IMR-90 (cell line): ENCODE measurements around the gene FLRT1. TPM values are rescaled to one million over a fixed set of nuclear protein-coding genes. Genes with fewer than 3 reads are reported as not detected.

Experiments used
- MXI1 ChIP-seq: IDR thresholded peaks from 2 replicates; pipeline ENCODE4 v1.6.1; 2012; ENCODE audit warnings: low read depth, mild to moderate bottlenecking, low read length, moderate library complexity, borderline replicate concordance
- polyA plus RNA-seq, 3 experiments: library from polyadenylated mRNA; depleted of rRNA; stranded (reverse); fragments of >200 nt; gene quantifications; 2 replicates each; pipeline ENCODE4 v1.2.3, GENCODE V29; 2012; ENCODE audit warnings: low replicate concordance in 1 of 3
- total RNA-seq: library from RNA; depleted of rRNA; stranded (reverse); fragments of >200 nt; gene quantifications from 2 replicates; pipeline ENCODE4 v1.2.3, GENCODE V29; 2012; rRNA removed

The FLRT1 gene
- total and polyA plus RNA-seq, 2 of the 4 experiments (the other 2 are of a cell fraction), result under 0.01 to 0.07 TPM

DNA sequence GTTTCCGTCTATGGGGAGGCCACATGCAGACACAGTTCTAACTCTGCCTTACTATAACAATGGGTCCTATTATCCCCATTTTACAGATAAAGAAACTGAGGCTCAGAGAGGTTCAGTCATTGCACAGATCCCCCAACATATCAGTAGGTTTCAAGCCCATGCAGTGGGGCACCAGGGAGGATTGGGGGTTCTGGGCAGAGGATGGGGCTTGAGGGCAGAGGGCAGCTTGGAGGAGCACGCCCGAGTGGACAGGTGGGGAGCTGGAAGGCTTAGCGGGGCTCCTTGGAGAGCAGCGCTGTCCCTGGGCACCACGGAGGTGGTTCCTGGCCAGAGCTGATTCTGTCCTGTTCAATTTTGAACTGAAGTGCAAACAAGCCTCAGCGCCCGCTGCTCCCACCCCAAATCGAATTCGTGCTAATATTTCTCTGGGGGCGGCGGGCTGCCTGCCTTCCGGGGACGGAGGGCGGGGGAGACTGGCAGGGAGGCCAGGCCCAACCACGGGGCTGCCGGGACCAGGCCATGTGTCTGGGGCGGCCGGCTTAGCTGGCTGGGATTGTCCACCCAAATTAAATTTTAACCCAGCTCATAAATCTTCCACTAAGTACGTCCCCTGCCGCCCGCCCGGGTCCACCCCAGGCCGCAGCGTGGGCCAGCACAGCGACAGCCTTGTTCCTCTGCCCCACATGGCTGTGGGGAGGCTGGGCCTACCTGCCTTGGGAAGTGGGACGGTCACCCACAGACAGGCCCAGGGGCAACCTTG, 49.4 kb downstream of the FLRT1 start (continued):
- no peak for TF ChIP-seq MXI1

Other genes with a start within 250 kb of the FLRT1 start
- 10.0 and 11.9 TPM in 2 replicates for gene SPINDOC, start 222.5 kb upstream of the FLRT1 start, total RNA-seq
- 29.9 and 39.0 TPM in 2 replicates for gene SPINDOC, start 222.5 kb upstream of the FLRT1 start, polyA plus RNA-seq (2012; rRNA removed)
- gene MARK2, start 196.8 kb upstream of the FLRT1 start, total RNA-seq, result 6.6 and 7.2 TPM in 2 replicates
- gene MARK2, start 196.8 kb upstream of the FLRT1 start, polyA plus RNA-seq (2012; rRNA removed), result 17.3 and 19.9 TPM in 2 replicates
- 0.56 and 0.90 TPM in 2 replicates for gene RCOR2, start 118.8 kb upstream of the FLRT1 start, total RNA-seq
- gene RCOR2, start 118.8 kb upstream of the FLRT1 start, polyA plus RNA-seq (2012; rRNA removed), result 2.0 and 2.4 TPM in 2 replicates
- 8.9 and 15.2 TPM in 2 replicates for gene NAA40, start 96.9 kb upstream of the FLRT1 start, total RNA-seq
- 23.1 and 24.7 TPM in 2 replicates for gene NAA40, start 96.9 kb upstream of the FLRT1 start, polyA plus RNA-seq (2012; rRNA removed)
- 250 and 315 TPM in 2 replicates for gene COX8A, start 61.3 kb upstream of the FLRT1 start, total RNA-seq
- 598 and 701 TPM in 2 replicates for gene COX8A, start 61.3 kb upstream of the FLRT1 start, polyA plus RNA-seq (2012; rRNA removed)
- gene OTUB1, start 49.5 kb upstream of the FLRT1 start, total RNA-seq, result 53.6 and 69.0 TPM in 2 replicates
- gene OTUB1, start 49.5 kb upstream of the FLRT1 start, polyA plus RNA-seq (2012; rRNA removed), result 168 and 184 TPM in 2 replicates
- 2.5 and 4.2 TPM in 2 replicates for gene MACROD1, start 130.2 kb downstream of the FLRT1 start, total RNA-seq
- gene MACROD1, start 130.2 kb downstream of the FLRT1 start, polyA plus RNA-seq (2012; rRNA removed), result 9.3 and 10.9 TPM in 2 replicates
- 363 and 489 TPM in 2 replicates for gene STIP1, start 150.2 kb downstream of the FLRT1 start, total RNA-seq
- gene STIP1, start 150.2 kb downstream of the FLRT1 start, polyA plus RNA-seq (2012; rRNA removed), result 189 and 201 TPM in 2 replicates
- gene FERMT3, start 170.8 kb downstream of the FLRT1 start, total RNA-seq, result 0.36 and 0.56 TPM in 2 replicates
- 2.3 and 2.5 TPM in 2 replicates for gene FERMT3, start 170.8 kb downstream of the FLRT1 start, polyA plus RNA-seq (2012; rRNA removed)
- gene TRPT1, start 190.3 kb downstream of the FLRT1 start, total RNA-seq, result 43.0 and 81.9 TPM in 2 replicates
- 63.2 and 64.2 TPM in 2 replicates for gene TRPT1, start 190.3 kb downstream of the FLRT1 start, polyA plus RNA-seq (2012; rRNA removed)
- 21.3 and 24.4 TPM in 2 replicates for gene NUDT22, start 190.3 kb downstream of the FLRT1 start, total RNA-seq
- 44.6 and 55.3 TPM in 2 replicates for gene NUDT22, start 190.3 kb downstream of the FLRT1 start, polyA plus RNA-seq (2012; rRNA removed)
- gene DNAJC4, start 194.6 kb downstream of the FLRT1 start, total RNA-seq, result 2.2 and 3.9 TPM in 2 replicates
- gene DNAJC4, start 194.6 kb downstream of the FLRT1 start, polyA plus RNA-seq (2012; rRNA removed), result 22.8 and 30.3 TPM in 2 replicates
- gene VEGFB, start 198.7 kb downstream of the FLRT1 start, total RNA-seq, result 3.0 and 3.9 TPM in 2 replicates
- 23.9 and 25.1 TPM in 2 replicates for gene VEGFB, start 198.7 kb downstream of the FLRT1 start, polyA plus RNA-seq (2012; rRNA removed)
- 36.2 and 62.5 TPM in 2 replicates for gene FKBP2, start 205.2 kb downstream of the FLRT1 start, total RNA-seq
- 68.6 and 76.4 TPM in 2 replicates for gene FKBP2, start 205.2 kb downstream of the FLRT1 start, polyA plus RNA-seq (2012; rRNA removed)
- 176 and 206 TPM in 2 replicates for gene PPP1R14B, start 211.0 kb downstream of the FLRT1 start, total RNA-seq
- gene PPP1R14B, start 211.0 kb downstream of the FLRT1 start, polyA plus RNA-seq (2012; rRNA removed), result 257 and 355 TPM in 2 replicates
- 24.9 and 26.9 TPM in 2 replicates for gene PLCB3, start 215.6 kb downstream of the FLRT1 start, total RNA-seq
- gene PLCB3, start 215.6 kb downstream of the FLRT1 start, polyA plus RNA-seq (2012; rRNA removed), result 23.9 and 25.9 TPM in 2 replicates
- gene BAD, start 248.7 kb downstream of the FLRT1 start, total RNA-seq, result 27.5 and 30.3 TPM in 2 replicates
- gene BAD, start 248.7 kb downstream of the FLRT1 start, polyA plus RNA-seq (2012; rRNA removed), result 68.0 and 88.6 TPM in 2 replicates
- 2.8 and 3.6 TPM in 2 replicates for gene GPR137, start 249.9 kb downstream of the FLRT1 start, total RNA-seq
- gene GPR137, start 249.9 kb downstream of the FLRT1 start, polyA plus RNA-seq (2012; rRNA removed), result 26.0 and 31.8 TPM in 2 replicates